ENCODE data around the gene TP63.

The TP63 gene

GRCh38 chr3:189937302-189938127 is 306.3 kb downstream of the TP63 start:
- H3K9me3 ChIP-seq (ENCODE audit: low read length): no peaks in the 10 kb centered on the region
- H3K79me2 ChIP-seq (ENCODE audit: insufficient read depth, low read length): no peaks in the 10 kb centered on the region
- no peak for TF ChIP-seq EZH2 (IDR thresholded peaks at IDR 0.05; ENCODE audit: borderline replicate concordance, low read length)
- TF ChIP-seq, protein P1, sequence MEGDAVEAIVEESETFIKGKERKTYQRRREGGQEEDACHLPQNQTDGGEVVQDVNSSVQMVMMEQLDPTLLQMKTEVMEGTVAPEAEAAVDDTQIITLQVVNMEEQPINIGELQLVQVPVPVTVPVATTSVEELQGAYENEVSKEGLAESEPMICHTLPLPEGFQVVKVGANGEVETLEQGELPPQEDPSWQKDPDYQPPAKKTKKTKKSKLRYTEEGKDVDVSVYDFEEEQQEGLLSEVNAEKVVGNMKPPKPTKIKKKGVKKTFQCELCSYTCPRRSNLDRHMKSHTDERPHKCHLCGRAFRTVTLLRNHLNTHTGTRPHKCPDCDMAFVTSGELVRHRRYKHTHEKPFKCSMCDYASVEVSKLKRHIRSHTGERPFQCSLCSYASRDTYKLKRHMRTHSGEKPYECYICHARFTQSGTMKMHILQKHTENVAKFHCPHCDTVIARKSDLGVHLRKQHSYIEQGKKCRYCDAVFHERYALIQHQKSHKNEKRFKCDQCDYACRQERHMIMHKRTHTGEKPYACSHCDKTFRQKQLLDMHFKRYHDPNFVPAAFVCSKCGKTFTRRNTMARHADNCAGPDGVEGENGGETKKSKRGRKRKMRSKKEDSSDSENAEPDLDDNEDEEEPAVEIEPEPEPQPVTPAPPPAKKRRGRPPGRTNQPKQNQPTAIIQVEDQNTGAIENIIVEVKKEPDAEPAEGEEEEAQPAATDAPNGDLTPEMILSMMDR (IDR thresholded peaks at IDR 0.05; ENCODE audit: low read length): no peak
- no peaks in the 10 kb centered on the region for H3K27me3 ChIP-seq (ENCODE audit: insufficient read depth, low read length)
- H3K9ac ChIP-seq (ENCODE audit: low read length): no peak overlapping the region
- H3K4me3 ChIP-seq (ENCODE audit: low read depth, low read length, poor library complexity, severe bottlenecking): no peak overlapping the region
- H4K20me1 ChIP-seq (ENCODE audit: insufficient read depth, low read length): no peaks in the 10 kb centered on the region
- H3K36me3 ChIP-seq (ENCODE audit: insufficient read depth, low read length): no peaks in the 10 kb centered on the region
- H3K9me2 ChIP-seq (ENCODE audit: low read depth, low read length): no peaks in the 10 kb centered on the region
- no peaks in the 10 kb centered on the region for H3F3A ChIP-seq (ENCODE audit: insufficient read depth, low read length)
- no peak overlapping the region for H3K4me2 ChIP-seq (ENCODE audit: low read length)
- H3K4me1 ChIP-seq (ENCODE audit: insufficient read depth, low read length, severe bottlenecking): no peaks in the 10 kb centered on the region
- no peak overlapping the region for H2AFZ ChIP-seq (ENCODE audit: low read length)
- H3K27ac ChIP-seq (ENCODE audit: low read depth, low read length, poor library complexity, severe bottlenecking): no peak overlapping the region

DNA sequence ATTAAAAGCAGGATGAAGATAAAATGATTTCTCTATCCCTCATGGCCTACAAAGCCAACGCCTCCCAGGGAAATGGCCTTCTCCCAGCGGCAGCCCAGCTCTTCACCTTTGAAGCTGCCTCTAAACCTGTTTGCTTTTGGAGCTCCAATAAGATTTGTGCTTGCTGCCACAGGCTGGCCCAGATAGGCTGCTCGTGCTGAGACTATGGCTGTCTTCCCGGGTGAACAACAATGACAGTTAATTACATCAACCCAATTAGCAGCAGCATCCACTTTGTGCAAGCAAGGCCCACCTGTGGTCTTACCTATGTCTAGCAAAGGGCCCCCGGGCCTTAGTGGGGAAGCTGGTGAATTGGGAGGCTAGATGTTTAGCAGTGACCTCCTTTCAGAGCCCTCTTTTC is 309.9 kb downstream of the TP63 start:
- Histone ChIP-seq H3K4me1 (ENCODE audit: insufficient read depth, low read length, severe bottlenecking) (no peaks in the 10 kb centered on the region), H3K9me3 (ENCODE audit: low read length) (no peaks in the 10 kb centered on the region), H3F3A (ENCODE audit: insufficient read depth, low read length) (no peaks in the 10 kb centered on the region), H2AFZ (ENCODE audit: low read length) (no peak overlapping the region), H3K79me2 (ENCODE audit: insufficient read depth, low read length) (no peaks in the 10 kb centered on the region), H3K27me3 (ENCODE audit: insufficient read depth, low read length) (no peaks in the 10 kb centered on the region), H3K4me2 (ENCODE audit: low read length) (no peak overlapping the region), H3K9ac (ENCODE audit: low read length) (no peak overlapping the region), H3K4me3 (ENCODE audit: low read depth, low read length, poor library complexity, severe bottlenecking) (no peak overlapping the region), H4K20me1 (ENCODE audit: insufficient read depth, low read length) (no peaks in the 10 kb centered on the region), H3K27ac (ENCODE audit: low read depth, low read length, poor library complexity, severe bottlenecking) (no peak overlapping the region), H3K9me2 (ENCODE audit: low read depth, low read length) (no peaks in the 10 kb centered on the region), H3K36me3 (ENCODE audit: insufficient read depth, low read length) (no peaks in the 10 kb centered on the region)
- TF ChIP-seq, protein P1 (IDR thresholded peaks at IDR 0.05; ENCODE audit: low read length): no peak
- TF ChIP-seq EZH2 (IDR thresholded peaks at IDR 0.05; ENCODE audit: borderline replicate concordance, low read length): no peak

GRCh38 chr3:189941679-189942078 is 310.5 kb downstream of the TP63 start:
- Histone ChIP-seq H4K20me1 (ENCODE audit: insufficient read depth, low read length) (no peaks in the 10 kb centered on the region), H3K27me3 (ENCODE audit: insufficient read depth, low read length) (no peaks in the 10 kb centered on the region), H3K79me2 (ENCODE audit: insufficient read depth, low read length) (no peaks in the 10 kb centered on the region), H3F3A (ENCODE audit: insufficient read depth, low read length) (no peaks in the 10 kb centered on the region), H3K9me3 (ENCODE audit: low read length) (no peaks in the 10 kb centered on the region), H3K36me3 (ENCODE audit: insufficient read depth, low read length) (no peaks in the 10 kb centered on the region), H3K4me2 (ENCODE audit: low read length) (no peak overlapping the region), H3K9me2 (ENCODE audit: low read depth, low read length) (no peaks in the 10 kb centered on the region), H3K4me3 (ENCODE audit: low read depth, low read length, poor library complexity, severe bottlenecking) (no peak overlapping the region), H3K9ac (ENCODE audit: low read length) (no peak overlapping the region), H3K4me1 (ENCODE audit: insufficient read depth, low read length, severe bottlenecking) (no peaks in the 10 kb centered on the region), H3K27ac (ENCODE audit: low read depth, low read length, poor library complexity, severe bottlenecking) (no peak overlapping the region), H2AFZ (ENCODE audit: low read length) (no peak overlapping the region)
- TF ChIP-seq, protein P1 (IDR thresholded peaks at IDR 0.05; ENCODE audit: low read length): no peak
- TF ChIP-seq EZH2 (IDR thresholded peaks at IDR 0.05; ENCODE audit: borderline replicate concordance, low read length): no peak
